GM19099 (cell line): Measurements from ENCODE around the gene CHCT1.

ENCODE experiments used
- POLR2A ChIP-seq: IDR thresholded peaks from 3 replicates; pipeline ENCODE4 v1.6.1; 2011; ENCODE audit warnings: low read depth; ENCODE audit not compliant: insufficient read length; ENCODE audit errors: extremely low read depth

Gene CHCT1

DNA sequence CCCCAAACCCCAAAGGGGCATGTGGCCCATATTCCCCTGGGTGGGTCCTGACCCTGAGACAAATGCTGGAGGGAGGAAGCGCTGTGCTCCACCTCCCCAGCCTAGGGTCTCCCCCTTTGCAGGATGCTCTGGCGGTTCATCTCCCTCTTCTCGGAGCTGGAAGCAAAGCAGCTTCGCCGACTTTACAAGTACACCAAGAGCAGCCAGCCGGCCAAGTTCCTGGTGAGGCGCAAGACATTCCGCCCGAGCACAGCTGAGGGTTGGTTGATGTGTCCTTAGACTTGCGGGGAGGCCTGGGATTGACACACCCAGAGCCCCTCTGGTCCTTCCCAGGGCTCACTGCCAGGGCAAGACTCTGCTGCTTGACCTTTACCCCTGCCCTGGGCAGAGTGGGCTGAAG lies 4.3 kb downstream of the CHCT1 start:
- TF ChIP-seq POLR2A = no peak

DNA sequence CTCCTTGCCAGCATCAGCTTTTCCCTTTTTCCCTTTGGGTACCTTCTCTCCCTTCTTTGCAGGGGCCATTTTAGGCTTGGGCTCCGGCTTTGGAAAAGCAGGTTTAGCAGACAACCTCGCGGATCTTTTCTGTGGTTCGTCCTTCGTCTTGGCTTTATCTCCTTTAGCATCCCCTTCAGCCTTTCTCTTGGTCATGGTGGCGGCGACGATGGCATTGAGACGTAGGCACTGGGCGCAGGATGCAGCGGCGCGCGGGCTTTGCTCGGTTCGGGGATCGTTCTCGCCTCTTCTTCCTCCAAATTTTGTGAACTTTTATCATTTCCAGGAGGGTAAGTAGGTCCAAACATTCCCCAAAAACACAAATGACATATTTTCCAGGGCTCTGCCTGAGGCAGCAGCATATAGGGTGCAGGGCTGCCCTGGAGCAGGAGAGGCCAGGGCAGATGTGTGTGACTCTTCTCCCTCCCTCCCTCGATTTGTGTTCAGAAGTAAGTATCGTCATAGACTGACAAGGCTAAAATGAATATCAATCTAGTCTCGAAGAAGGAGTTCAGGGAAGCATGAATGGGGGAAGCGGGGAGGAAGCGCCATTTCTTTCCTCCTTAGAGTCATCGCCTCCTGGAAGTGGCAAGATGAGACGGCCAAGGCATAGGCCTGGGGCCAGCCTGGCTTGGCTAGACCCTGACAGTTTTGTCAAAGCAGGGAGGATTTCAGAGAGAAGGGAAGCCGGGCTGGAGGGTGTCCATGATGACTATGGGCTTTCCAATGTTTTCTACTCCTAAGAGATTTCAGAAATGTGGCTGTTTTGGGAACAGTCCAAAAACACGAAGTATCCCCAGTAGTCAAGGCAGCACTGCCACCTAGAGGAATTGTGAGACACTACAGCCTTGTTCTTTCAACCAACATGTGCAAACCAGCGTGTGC lies 13.2 kb downstream of the CHCT1 start:
- no peak for TF ChIP-seq POLR2A

DNA sequence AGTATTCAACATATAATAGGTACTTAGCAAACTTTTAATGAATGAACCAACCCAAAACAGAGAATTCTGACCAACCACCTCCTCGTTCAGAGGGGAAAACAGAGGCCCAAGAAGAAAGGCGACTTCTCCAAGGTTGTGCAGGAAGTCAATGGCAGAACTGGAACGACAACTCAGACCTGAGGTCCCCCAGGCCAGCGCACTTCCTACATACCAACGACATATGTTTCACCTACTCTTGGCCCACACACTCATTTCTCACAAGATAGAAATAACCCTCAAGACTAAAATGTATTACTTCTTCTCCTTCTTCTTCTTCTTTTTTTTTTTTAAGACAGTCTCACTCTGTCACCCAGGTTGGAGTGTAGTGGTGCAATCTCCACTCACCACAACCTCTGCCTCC lies 14.4 kb downstream of the CHCT1 start:
- no peak for TF ChIP-seq POLR2A

DNA sequence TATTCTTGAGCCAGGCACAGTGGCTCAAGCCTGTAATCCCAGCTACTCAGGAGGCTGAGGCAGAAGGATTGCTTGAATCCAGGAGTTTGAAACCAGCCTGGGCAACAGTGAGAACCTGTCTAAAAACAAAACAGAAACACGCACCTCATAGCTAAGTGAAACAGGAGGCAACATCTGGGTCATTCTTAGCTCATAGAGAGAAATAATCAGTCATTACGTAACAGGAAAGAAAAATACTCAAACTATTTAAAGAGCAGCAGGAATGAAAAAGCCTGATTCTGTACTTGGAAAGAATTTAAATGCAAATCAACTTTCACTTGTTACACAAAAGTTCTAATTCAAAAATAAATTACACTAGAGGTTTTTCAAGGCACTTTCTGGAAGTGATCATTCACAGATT lies 17.2 kb downstream of the CHCT1 start:
- TF ChIP-seq POLR2A = no peak

DNA sequence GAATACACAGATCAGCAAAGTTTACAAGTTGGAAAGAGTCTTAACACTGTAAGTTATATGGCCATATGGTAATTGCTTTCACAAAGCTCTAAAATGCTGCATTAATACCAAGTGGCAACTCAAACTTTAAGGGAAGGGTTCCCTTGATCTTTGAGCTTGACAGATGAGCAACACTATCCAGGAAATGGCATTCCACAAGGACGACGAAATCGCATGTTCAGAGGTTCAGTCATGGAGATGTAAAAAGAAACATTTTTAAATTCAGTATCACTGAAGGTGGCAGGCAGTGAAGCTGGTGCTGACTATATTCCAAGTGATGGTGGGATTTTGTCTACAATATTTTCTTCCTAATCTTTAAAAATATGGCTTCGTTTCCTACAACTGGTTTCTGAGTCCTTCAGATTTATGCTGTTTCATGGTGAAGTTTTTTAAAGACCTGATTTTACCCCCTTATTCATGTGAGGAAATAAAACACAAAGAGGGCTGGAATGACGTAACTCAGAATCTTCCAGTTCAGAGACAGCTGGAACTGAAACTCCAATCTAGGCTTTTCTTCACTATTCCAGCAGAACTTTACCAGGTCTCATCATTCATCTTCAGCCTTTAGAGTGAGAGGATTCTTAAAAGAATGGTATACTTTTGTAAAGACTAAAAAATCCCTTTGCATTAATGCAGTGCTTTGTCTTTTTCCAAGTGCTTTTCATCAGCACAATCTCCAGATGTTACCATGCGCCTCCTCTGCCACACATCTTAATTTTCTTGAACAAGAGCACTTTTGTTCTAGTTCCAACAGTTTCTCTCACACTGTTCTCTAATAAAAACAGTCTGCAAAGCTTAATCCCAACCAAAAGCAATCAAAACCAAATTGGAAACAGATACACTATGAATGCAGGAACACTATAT lies 20.2 kb downstream of the CHCT1 start:
- TF ChIP-seq POLR2A = no peak

DNA sequence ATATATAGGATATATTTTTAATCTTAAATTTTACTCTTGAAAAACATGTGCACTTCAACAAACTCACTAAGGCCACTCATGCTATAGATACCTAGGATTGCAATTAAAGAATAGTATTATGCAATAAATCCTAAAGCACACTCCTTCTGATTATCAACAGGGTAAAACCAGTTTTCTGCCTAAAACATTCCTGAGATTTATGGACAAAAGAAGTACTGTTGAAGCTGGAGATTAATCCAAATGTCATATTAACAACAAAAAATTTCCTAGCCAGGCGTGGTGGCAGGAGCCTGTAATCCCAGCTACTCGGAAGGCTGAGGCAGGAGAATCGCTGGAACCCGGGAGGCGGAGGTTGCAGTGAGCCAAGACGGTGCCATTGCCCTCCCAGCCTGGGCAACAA lies 21.4 kb downstream of the CHCT1 start:
- no peak for TF ChIP-seq POLR2A

DNA sequence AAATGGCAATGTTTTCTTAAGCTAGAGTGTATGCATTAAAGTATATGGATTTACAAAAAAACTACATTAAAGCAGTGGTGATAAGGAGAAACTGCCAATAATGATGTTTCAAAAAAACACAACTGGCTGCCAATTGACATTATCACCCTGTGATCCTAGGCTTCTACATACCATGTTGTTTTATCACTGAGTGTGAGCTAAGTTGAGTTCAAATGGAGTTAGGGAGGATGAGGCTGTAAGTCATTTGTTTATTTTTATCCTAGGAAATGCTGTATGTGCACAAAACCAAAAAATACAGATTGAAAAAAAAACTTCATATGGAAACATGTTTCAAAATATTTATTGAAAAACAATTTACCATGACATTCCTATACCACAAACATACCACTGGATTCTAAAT lies 22.9 kb downstream of the CHCT1 start:
- no peak for TF ChIP-seq POLR2A

DNA sequence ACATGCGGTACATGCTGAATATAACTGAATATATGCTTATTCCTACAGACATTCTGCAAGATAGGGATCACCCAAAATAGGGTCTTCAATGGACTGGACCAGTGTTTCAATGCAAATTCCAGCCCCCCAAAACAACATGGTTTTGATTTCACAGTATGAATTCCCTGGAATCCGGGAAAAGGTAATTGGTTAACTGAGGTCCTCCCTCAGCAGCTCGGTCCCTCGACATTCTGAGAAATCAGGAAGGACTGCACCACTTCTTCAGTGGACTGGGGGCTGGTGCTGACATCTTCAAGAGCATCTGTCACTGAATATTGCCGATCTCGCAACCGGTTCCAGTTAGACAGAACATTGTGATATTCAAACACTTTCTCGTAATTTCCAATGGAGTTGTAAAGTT lies 25.1 kb downstream of the CHCT1 start:
- no peak for TF ChIP-seq POLR2A

DNA sequence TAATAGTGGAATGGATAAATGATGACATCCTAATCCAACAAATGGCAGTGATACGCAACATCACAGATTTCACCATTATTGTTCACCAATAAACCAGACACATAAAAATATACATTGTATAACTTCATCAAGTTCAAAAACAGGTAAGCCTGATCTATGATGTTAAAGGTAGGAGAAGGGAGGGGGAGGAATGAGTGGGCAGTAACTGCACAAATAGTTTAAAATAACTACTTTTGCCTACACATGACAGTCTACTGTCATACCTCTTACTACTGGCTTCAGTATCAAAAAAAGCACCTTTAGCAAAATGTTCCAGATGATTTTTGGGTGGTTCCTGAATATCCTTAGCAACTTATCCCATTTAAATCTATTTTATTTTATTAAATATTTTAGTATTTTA lies 28.8 kb downstream of the CHCT1 start:
- no peak for TF ChIP-seq POLR2A

DNA sequence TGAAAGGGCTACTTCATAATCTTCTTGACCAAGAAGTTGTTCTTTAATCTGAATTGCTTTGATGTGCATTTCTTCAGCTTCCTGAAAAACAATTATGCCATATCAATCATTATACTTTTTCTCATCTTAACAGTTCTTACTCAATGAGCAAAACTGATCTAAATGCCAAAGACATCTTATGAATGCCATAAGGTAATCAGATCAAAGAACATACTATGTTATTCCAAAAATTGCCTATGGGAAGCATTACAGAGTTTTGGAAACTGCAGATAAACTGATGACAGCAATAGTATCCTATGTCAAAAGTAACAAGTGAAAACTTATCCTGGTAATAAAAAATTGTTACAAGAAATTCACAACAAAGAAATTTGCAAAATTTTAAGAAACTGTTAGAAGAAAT lies 29.7 kb downstream of the CHCT1 start:
- TF ChIP-seq POLR2A = no peak

DNA sequence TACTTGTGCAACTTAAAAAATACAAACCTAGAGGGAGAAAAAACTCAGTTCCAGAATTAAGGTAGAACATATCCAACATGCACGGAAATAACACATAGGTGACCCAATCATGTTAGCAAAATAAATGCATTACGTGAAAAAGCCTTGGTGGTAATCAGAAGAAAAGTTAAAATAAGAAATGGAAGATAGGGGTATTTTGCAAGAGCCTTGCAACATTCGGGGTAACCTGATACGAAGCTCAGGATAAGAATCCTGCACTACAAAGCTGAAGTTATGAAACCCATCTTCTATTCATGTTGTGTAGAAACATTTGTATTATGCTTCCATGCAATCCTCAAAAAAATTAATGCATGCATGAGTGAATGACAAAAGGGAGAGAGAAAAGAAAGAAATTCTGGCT lies 33.1 kb downstream of the CHCT1 start:
- no peak for TF ChIP-seq POLR2A

DNA sequence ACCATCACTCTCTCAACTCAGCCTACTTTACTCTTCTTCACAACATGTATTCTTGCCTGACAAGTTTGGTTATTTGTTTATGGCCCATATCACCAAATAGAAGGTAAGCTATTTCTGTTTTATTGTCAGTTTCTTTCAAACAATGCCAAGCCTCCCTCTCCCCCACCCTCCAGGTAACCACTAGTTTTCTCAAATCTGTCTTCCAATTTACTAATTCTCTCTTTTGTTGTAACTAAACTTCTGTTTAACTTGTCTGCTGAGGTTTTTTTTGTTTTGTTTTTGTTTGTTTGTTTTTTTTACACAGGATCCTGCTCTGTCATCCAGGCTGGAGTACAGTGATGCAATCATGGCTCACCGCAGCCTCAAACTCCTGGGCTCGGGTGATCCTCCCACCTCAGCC lies 34.9 kb downstream of the CHCT1 start:
- no peak for TF ChIP-seq POLR2A

DNA sequence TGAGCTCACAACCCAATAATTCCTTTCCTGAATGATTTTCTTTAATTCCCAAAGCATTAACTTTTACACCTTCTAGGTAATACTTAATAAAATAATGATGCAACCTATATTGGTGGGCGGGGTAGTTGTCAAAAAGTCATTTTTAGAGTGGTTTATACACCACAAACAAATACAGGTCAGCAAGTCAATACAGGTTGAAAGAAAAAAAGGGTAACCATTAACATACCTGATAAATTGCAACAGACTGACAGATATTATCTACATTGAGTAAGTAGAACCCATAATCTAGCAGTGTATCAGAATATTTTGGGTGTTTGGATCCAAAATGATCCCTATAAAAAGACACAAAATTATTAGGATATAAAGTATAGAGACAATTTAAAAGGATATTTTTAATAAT lies 39.3 kb downstream of the CHCT1 start:
- TF ChIP-seq POLR2A = no peak

DNA sequence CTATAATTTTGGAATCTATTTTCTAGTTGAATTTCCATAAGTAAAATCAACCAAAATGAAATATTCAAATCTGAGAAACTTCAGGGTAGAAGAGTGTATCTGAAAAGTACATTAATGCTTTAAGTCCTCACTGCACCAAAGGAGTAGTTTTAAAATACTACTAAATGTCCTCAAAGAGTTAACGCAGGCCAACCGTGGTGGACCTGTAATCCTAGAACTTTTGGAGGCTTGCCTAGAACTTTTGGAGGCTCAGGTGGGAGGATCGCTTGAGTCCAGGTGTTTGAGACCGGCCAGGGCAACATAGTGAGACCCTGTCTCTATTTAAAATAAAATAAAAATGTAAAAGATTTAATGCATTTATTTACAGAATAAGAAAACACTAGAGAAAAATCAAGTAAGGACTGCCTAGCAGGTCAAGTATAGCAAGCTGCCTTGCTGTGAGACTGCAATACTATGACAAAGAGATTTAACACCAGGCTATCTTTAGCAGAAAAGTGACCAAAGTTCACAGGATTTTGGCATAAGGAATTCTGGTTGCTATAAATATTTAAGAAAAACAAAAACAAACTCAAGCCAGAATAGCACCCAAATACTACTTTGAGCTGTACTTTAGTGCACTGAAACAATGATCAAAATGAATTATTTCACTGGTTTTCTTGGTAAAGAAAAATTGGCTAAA lies 41.0 kb downstream of the CHCT1 start:
- TF ChIP-seq POLR2A = no peak

DNA sequence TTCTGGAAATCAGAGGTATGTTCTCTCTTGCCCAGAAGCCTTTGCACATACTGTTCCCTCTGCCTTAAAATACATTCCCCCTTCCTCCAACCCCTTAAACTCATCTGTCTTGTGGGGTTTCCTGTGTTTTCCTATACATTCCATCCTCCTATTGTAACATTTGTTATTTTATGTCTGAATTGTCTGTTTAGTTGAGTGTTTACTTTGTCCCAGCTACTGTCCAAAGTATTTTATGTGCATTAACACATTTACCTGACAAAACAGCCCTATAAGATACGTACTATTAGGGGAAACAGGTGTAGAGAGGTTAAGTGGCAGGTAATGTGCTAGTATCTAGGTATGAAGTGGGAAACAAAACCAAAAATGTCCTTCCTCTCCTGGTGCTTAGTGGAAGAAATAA lies 42.1 kb downstream of the CHCT1 start:
- no peak for TF ChIP-seq POLR2A
